PC-9 (cell line): ENCODE measurements around the gene MICOS13.

Experiments
- EZH2 ChIP-seq: fragments of 200-600 bp; sonication (generic); IDR thresholded peaks from 2 replicates; pipeline ENCODE4 v1.8.0; 2017; ENCODE audit warnings: antibody characterized with exemption, low read depth
- TF ChIP-seq, protein P1 (sequence below): fragments of 200-600 bp; sonication (generic); conservative IDR thresholded peaks from 2 replicates; pipeline ENCODE4 v1.6.1; 2017; ENCODE audit warnings: mixed run types, antibody characterized with exemption, mild to moderate bottlenecking, moderate library complexity

DNA sequence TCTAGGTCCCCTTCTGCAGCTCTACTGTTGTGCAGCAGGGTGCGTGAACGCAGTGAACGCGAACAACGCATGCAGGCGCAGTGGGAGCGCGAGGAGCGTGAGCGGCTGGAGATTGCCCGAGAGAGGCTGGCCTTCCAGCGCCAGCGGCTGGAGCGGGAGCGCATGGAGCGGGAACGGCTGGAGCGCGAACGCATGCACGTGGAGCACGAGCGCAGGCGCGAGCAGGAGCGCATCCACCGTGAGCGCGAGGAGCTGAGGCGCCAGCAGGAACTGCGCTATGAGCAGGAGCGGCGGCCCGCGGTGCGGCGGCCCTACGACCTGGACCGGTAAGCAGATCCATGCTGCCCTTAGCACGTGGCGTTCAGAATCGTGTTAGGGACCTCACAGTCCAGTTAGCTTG is 18.8 kb downstream of the MICOS13 start:
- TF ChIP-seq, protein P1, sequence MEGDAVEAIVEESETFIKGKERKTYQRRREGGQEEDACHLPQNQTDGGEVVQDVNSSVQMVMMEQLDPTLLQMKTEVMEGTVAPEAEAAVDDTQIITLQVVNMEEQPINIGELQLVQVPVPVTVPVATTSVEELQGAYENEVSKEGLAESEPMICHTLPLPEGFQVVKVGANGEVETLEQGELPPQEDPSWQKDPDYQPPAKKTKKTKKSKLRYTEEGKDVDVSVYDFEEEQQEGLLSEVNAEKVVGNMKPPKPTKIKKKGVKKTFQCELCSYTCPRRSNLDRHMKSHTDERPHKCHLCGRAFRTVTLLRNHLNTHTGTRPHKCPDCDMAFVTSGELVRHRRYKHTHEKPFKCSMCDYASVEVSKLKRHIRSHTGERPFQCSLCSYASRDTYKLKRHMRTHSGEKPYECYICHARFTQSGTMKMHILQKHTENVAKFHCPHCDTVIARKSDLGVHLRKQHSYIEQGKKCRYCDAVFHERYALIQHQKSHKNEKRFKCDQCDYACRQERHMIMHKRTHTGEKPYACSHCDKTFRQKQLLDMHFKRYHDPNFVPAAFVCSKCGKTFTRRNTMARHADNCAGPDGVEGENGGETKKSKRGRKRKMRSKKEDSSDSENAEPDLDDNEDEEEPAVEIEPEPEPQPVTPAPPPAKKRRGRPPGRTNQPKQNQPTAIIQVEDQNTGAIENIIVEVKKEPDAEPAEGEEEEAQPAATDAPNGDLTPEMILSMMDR, result no peak
- TF ChIP-seq EZH2, result no peak
